ENCODE data around the gene MYO9A. TPM values are rescaled to one million over a fixed set of nuclear protein-coding genes. Genes with fewer than 3 reads are reported as not detected.

The MYO9A gene, protein sequence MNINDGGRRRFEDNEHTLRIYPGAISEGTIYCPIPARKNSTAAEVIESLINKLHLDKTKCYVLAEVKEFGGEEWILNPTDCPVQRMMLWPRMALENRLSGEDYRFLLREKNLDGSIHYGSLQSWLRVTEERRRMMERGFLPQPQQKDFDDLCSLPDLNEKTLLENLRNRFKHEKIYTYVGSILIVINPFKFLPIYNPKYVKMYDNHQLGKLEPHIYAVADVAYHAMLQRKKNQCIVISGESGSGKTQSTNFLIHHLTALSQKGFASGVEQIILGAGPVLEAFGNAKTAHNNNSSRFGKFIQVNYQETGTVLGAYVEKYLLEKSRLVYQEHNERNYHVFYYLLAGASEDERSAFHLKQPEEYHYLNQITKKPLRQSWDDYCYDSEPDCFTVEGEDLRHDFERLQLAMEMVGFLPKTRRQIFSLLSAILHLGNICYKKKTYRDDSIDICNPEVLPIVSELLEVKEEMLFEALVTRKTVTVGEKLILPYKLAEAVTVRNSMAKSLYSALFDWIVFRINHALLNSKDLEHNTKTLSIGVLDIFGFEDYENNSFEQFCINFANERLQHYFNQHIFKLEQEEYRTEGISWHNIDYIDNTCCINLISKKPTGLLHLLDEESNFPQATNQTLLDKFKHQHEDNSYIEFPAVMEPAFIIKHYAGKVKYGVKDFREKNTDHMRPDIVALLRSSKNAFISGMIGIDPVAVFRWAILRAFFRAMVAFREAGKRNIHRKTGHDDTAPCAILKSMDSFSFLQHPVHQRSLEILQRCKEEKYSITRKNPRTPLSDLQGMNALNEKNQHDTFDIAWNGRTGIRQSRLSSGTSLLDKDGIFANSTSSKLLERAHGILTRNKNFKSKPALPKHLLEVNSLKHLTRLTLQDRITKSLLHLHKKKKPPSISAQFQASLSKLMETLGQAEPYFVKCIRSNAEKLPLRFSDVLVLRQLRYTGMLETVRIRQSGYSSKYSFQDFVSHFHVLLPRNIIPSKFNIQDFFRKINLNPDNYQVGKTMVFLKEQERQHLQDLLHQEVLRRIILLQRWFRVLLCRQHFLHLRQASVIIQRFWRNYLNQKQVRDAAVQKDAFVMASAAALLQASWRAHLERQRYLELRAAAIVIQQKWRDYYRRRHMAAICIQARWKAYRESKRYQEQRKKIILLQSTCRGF (N-terminal part only)
- 10 to 100 TPM; 12.9 to 27.8 TPM for total RNA-seq

DNA sequence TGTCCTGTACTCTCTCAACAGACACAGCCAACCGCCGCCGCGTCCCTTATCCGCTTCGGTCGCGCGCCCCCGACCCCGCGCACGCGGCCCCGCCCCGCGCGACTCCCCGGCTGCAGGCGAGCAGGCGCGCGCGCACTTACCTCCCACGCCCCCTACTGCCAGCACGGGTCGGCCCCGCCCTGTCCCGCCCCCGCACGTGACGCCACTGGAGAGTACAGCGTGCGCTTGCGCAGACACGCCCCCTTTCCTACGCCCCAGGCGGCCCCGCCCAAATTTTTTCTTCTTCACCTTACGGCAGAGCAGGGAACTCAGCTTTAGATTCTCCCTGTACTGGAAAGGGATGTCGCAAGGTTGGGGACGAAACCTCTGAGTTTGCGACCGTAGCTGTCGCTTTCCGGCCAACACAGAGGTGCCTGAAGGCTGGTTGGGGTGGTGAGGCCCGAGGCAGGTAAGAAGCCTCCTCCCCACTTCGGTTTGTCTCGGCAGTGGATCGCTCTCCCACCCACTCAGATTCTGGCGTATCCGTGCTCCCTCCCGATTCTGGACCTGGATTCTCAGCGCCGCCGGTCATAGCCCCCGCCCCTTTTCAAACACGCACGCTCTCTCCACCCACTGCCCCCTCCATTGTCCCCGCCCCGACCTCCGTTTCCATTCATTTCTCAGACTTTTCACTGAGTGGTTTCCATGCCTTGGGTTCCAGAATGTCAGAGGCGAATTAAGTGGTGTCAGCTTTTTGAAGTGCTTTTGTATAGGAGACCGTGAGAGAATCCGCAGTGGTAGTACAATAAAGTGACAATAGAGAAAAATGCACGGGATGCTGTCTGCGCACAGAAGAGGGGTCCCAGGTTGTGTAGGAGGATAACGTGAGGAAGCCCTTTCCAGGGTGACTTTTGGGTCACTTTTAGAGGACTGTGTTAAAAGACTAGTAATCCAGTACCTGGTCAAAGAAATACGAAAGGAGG, at the start of gene MYO9A, which contains the start of gene SENP8:
TSS of gene MYO9A (minus strand) at position 134 of the 962 bp plus-strand sequence. CDS start 71,587 bp downstream, outside the sequence.
TSS of gene SENP8 (plus strand) at position 387 of the 962 bp plus-strand sequence. CDS start 21,221 bp downstream, outside the sequence.
- intact Hi-C loops (cut with DNase I), result no loop called here
- 1% methylated on average over 44 to 64 of the region's 69 CpGs for WGBS, 2 donors
- peak; percentile 93 for ATAC-seq

GRCh38 chr15:72167445-72167844, 49.5 kb upstream of the MYO9A start:
- Histone ChIP-seq H3K4me3 (no peak overlapping the region), H3K27ac (no peak overlapping the region), H3K27me3 (no peaks in the 10 kb centered on the region), H3K36me3 (replicated peaks in 1 of 2; ENCODE audit: insufficient read depth in 1 of 2, low read depth in 2 of 2) (no peaks in the 10 kb centered on the region), H3K9me3 (no peaks in the 10 kb centered on the region), H3K4me1 (no peaks in the 10 kb centered on the region)
- intact Hi-C loops (cut with DNase I), result loop anchor here (10.0 kb wide), 1 partner anchor 423 kb away; no protein-coding TSS in a partner anchor
- DNase-seq, result no peak
- no peak for TF ChIP-seq POLR2A (IDR thresholded peaks at IDR 0.05)
- TF ChIP-seq, protein P1, sequence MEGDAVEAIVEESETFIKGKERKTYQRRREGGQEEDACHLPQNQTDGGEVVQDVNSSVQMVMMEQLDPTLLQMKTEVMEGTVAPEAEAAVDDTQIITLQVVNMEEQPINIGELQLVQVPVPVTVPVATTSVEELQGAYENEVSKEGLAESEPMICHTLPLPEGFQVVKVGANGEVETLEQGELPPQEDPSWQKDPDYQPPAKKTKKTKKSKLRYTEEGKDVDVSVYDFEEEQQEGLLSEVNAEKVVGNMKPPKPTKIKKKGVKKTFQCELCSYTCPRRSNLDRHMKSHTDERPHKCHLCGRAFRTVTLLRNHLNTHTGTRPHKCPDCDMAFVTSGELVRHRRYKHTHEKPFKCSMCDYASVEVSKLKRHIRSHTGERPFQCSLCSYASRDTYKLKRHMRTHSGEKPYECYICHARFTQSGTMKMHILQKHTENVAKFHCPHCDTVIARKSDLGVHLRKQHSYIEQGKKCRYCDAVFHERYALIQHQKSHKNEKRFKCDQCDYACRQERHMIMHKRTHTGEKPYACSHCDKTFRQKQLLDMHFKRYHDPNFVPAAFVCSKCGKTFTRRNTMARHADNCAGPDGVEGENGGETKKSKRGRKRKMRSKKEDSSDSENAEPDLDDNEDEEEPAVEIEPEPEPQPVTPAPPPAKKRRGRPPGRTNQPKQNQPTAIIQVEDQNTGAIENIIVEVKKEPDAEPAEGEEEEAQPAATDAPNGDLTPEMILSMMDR (IDR thresholded peaks at IDR 0.05), result no peak
- ATAC-seq, result no peak
- 75 to 84% methylated on average over 6 of the region's 6 CpGs for WGBS, 2 donors

More for the DNA sequence above, at the start of gene MYO9A, which contains the start of gene SENP8:
- Histone ChIP-seq H3K27ac (peak within 1 kb of the TSS; percentile 86 to 95 (median 90)), H3K4me3 (peak within 1 kb of the TSS; percentile 86 to 92), H3K36me3 (replicated peaks in 1 of 2; ENCODE audit: insufficient read depth in 1 of 2, low read depth in 2 of 2) (no peaks in the 10 kb centered on the region), H3K27me3 (no peaks in the 10 kb centered on the region), H3K9me3 (no peaks in the 10 kb centered on the region), H3K4me1 (peaks cover 32% of the 10 kb centered on the region)
- peak in 2 of 3 donors; percentile 48 to 56 for TF ChIP-seq POLR2A (IDR thresholded peaks at IDR 0.05)
- TF ChIP-seq, protein P1 (IDR thresholded peaks at IDR 0.05), result peak in 3 of 7 experiments; percentile 12 to 30 (median 25)
- DNase-seq, result peak; percentile 97 to 99 (median 98)

DNA sequence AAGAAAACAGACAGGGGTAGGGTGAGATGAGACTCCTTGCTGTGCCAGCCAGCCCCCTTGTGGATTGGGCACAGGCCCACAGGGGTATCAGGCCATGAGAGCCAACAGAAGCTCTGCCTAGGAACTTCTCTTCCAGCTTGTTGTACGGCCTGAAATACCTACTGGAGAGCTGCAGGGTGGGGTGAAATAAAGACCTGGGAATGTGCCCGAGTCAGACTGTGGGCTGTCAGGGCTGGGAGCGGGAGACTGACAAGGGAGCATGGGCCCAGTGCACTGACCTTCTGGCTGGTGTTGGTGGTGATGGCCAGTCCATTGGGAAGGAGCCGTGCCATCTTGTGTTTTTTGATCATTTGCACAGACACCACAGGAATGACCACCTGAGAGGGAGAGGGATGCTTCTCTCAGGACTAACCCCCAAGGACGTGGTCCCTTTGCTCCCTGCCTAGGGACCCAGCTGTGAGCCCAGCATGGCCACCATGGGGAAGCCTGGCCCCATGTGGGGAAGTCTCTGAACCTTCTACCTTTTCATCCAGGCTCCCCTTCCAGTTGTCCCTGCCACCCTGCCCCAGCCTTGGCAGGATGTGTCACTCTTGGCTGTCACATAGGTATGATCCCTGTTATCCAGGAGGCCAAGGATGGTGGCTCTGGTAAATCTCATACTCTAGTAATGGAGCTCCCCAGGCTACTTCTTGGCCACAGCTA, 48.9 kb upstream of the MYO9A start:
- no peak for TF ChIP-seq POLR2A (IDR thresholded peaks at IDR 0.05)
- TF ChIP-seq, protein P1 (IDR thresholded peaks at IDR 0.05), result no peak
- H3K4me1 ChIP-seq, result no peaks in the 10 kb centered on the region
- DNase-seq, result no peak
- H3K27me3 ChIP-seq, result no peaks in the 10 kb centered on the region
- 68 to 82% methylated on average over 2 to 5 of the region's 5 CpGs for WGBS, 2 donors
- no peak overlapping the region for H3K27ac ChIP-seq
- intact Hi-C loops (cut with DNase I), result loop anchor here (10.0 kb wide), 1 partner anchor 422 kb away; no protein-coding TSS in a partner anchor
- H3K4me3 ChIP-seq, result no peak overlapping the region
- H3K36me3 ChIP-seq (replicated peaks in 1 of 2; ENCODE audit: insufficient read depth in 1 of 2, low read depth in 2 of 2), result no peaks in the 10 kb centered on the region
- no peak for ATAC-seq
- H3K9me3 ChIP-seq, result no peaks in the 10 kb centered on the region

All from body of pancreas (tissue), 4 donors.